GM23338 (cell line): ENCODE results near the gene RAB3B. TPM values are rescaled to one million over a fixed set of nuclear protein-coding genes. Genes with fewer than 3 reads are reported as not detected.

Experiments used
- ATAC-seq: fragments of 200-7000 bp; cut with Tn5 transposase; 3 replicates; pipeline ENCODE4 v1.9.1; 2020
- DNase-seq: peaks from one replicate; pipeline ENCODE4 v3.0.0-alpha.2; 2015; ENCODE audit warnings: low spot score
- H2AFZ ChIP-seq: fragments of 200-600 bp; sonication (generic); 2 replicates; pipeline ENCODE4 v1.8.0; 2016; ENCODE audit warnings: antibody characterized with exemption, mild to moderate bottlenecking, moderate library complexity
- H3F3A ChIP-seq: fragments of 200-600 bp; sonication (generic); replicated peaks from 2 replicates; pipeline ENCODE4 v1.8.0; 2017; ENCODE audit warnings: antibody characterized with exemption, mixed run types, low read depth
- H3K27ac ChIP-seq: fragments of 200-600 bp; sonication (generic); 2 replicates; pipeline ENCODE4 v1.6.1; 2016; ENCODE audit warnings: low read depth
- H3K27me3 ChIP-seq: fragments of 200-600 bp; sonication (generic); 2 replicates; pipeline ENCODE4 v1.8.0; 2016; ENCODE audit warnings: mild to moderate bottlenecking, mixed run types, moderate library complexity; ENCODE audit not compliant: insufficient read depth
- H3K36me3 ChIP-seq: fragments of 200-600 bp; sonication (generic); 2 replicates; pipeline ENCODE4 v1.8.0; 2016; ENCODE audit warnings: mild to moderate bottlenecking; ENCODE audit not compliant: insufficient read depth
- H3K4me1 ChIP-seq: fragments of 200-600 bp; sonication (generic); 2 replicates; pipeline ENCODE4 v1.8.0; 2016; ENCODE audit warnings: mild to moderate bottlenecking, moderate library complexity; ENCODE audit not compliant: insufficient read depth
- H3K4me2 ChIP-seq: fragments of 200-600 bp; sonication (generic); 2 replicates; pipeline ENCODE4 v1.7.1; 2017; ENCODE audit warnings: mixed run types
- H3K4me3 ChIP-seq: fragments of 200-600 bp; sonication (generic); 2 replicates; pipeline ENCODE4 v1.6.1; 2016; ENCODE audit warnings: mixed run types
- H3K79me2 ChIP-seq: fragments of 200-600 bp; sonication (generic); replicated peaks from 2 replicates; pipeline ENCODE4 v1.8.0; 2017; ENCODE audit warnings: mild to moderate bottlenecking; ENCODE audit not compliant: insufficient read depth
- H3K9me2 ChIP-seq: fragments of 200-600 bp; sonication (generic); 2 replicates; pipeline ENCODE4 v1.8.0; 2017; ENCODE audit not compliant: insufficient read depth
- H4K20me1 ChIP-seq: fragments of 200-600 bp; sonication (generic); replicated peaks from 2 replicates; pipeline ENCODE4 v1.8.0; 2017; ENCODE audit warnings: mild to moderate bottlenecking; ENCODE audit not compliant: insufficient read depth
- H3K27ac Mint-ChIP-seq: 2 replicates; pipeline ENCODE4 v1.8.0; 2020; ENCODE audit warnings: inconsistent platforms, mild to moderate bottlenecking, moderate library complexity, mixed read lengths
- H3K27me3 Mint-ChIP-seq: 3 replicates; pipeline ENCODE4 v1.8.0; 2022; ENCODE audit warnings: low read depth, mild to moderate bottlenecking, moderate library complexity, mixed read lengths, inconsistent platforms; ENCODE audit not compliant: insufficient read depth, poor library complexity
- H3K36me3 Mint-ChIP-seq: 3 replicates; pipeline ENCODE4 v1.8.0; 2021; ENCODE audit warnings: low read depth, mild to moderate bottlenecking, inconsistent platforms, moderate library complexity, mixed read lengths
- H3K4me1 Mint-ChIP-seq: 3 replicates; pipeline ENCODE4 v1.8.0; 2020; ENCODE audit warnings: mild to moderate bottlenecking, inconsistent platforms, mixed read lengths
- H3K4me3 Mint-ChIP-seq: 3 replicates; pipeline ENCODE4 v1.8.0; 2021; ENCODE audit warnings: moderate library complexity, mild to moderate bottlenecking, inconsistent platforms, mixed read lengths
- H3K9me3 Mint-ChIP-seq: 3 replicates; pipeline ENCODE4 v1.8.0; 2020; ENCODE audit warnings: moderate library complexity, mild to moderate bottlenecking, inconsistent platforms, mixed read lengths
- CREB1 ChIP-seq: fragments of 250-450 bp; sonication (Bioruptor Pico); IDR thresholded peaks from 2 replicates; pipeline ENCODE4 v1.5.0; 2020; ENCODE audit warnings: low read depth, mild to moderate bottlenecking, moderate library complexity
- CTCF ChIP-seq, 2 experiments: fragments of 200-600 bp in 1 of 2; sonication (generic) in 1 of 2; conservative IDR thresholded peaks; 2 replicates each; pipeline versions ENCODE4 v1.5.1 to v1.6.1; 2016 to 2017; ENCODE audit warnings: antibody characterized with exemption in 2 of 2, low read depth in 2 of 2, mild to moderate bottlenecking in 2 of 2, moderate library complexity in 1 of 2
- ETS1 ChIP-seq: IDR thresholded peaks from 2 replicates; pipeline ENCODE4 v1.6.1; 2016; ENCODE audit warnings: antibody characterized with exemption
- EZH2 ChIP-seq: fragments of 200-600 bp; sonication (generic); IDR thresholded peaks from one replicate; pipeline ENCODE4 v1.8.0; 2017; ENCODE audit warnings: antibody characterized with exemption, mild to moderate bottlenecking, low read depth; ENCODE audit not compliant: unreplicated experiment
- EZH2phosphoT487 ChIP-seq: fragments of 200-600 bp; sonication (generic); IDR thresholded peaks from one replicate; pipeline ENCODE4 v1.8.1; 2018; ENCODE audit warnings: antibody characterized with exemption; ENCODE audit not compliant: unreplicated experiment
- JUNB ChIP-seq: IDR thresholded peaks from one replicate; pipeline ENCODE4 v1.6.1; 2016; ENCODE audit warnings: antibody characterized with exemption; ENCODE audit not compliant: unreplicated experiment
- NANOG ChIP-seq: IDR thresholded peaks from 2 replicates; pipeline ENCODE4 v1.6.1; 2016; ENCODE audit warnings: antibody characterized with exemption, borderline replicate concordance
- POLR2AphosphoS5 ChIP-seq: IDR thresholded peaks from 2 replicates; pipeline ENCODE4 v1.6.1; 2016; ENCODE audit warnings: antibody characterized with exemption, low read depth
- REST ChIP-seq: IDR thresholded peaks from one replicate; pipeline ENCODE4 v1.6.1; 2018; ENCODE audit warnings: antibody characterized with exemption; ENCODE audit not compliant: unreplicated experiment
- STAT1 ChIP-seq: IDR thresholded peaks from one replicate; pipeline ENCODE4 v1.6.1; 2016; ENCODE audit warnings: antibody characterized with exemption; ENCODE audit not compliant: unreplicated experiment
- ZNF114 ChIP-seq: fragments of 250-450 bp; sonication (Bioruptor Pico); IDR thresholded peaks from 2 replicates; pipeline ENCODE4 v1.5.0; 2020; ENCODE audit warnings: mild to moderate bottlenecking, moderate library complexity
- ZNF331 ChIP-seq: fragments of 250-450 bp; sonication (Bioruptor Pico); IDR thresholded peaks from 2 replicates; pipeline ENCODE4 v1.5.0; 2020; ENCODE audit warnings: low read depth, mild to moderate bottlenecking, moderate library complexity
- polyA plus RNA-seq: library from polyadenylated mRNA; unstranded; fragments of >200 nt; fragmentation: Nextera tagmentation; extraction: Ambion mirVana; gene quantifications from 2 replicates; pipeline ENCODE4 v1.2.1, GENCODE V29; 2016
- total RNA-seq: library from RNA; depleted of rRNA; stranded (reverse); fragments of >200 nt; shearing (Covaris generic); gene quantifications from 2 replicates; pipeline ENCODE4 v1.2.3, GENCODE V29; 2014
- TF ChIP-seq, protein P1 (sequence below): fragments of 250-450 bp; sonication (Bioruptor Pico); IDR thresholded peaks from 2 replicates; pipeline ENCODE4 v1.5.0; 2020; ENCODE audit warnings: mild to moderate bottlenecking, moderate library complexity

The RAB3B gene
- total and polyA plus RNA-seq, 2 experiments from 2014 or later, result 18.3 to 37.9 TPM

GRCh38 chr1:52028328-52028727 is 37.8 kb upstream of the RAB3B start:
- no peak overlapping the region for H2AFZ ChIP-seq
- Mint-ChIP-seq H3K27ac (no peak overlapping the region), H3K27me3 (peaks cover 3% of the 10 kb centered on the region), H3K9me3 (no peaks in the 10 kb centered on the region), H3K4me1 (peaks cover 13% of the 10 kb centered on the region), H3K4me3 (no peak overlapping the region), H3K36me3 (peaks cover 49% of the 10 kb centered on the region)
- no peaks in the 10 kb centered on the region for H3K9me2 ChIP-seq
- peaks cover 14% of the 10 kb centered on the region for H4K20me1 ChIP-seq
- H3K27ac ChIP-seq, result no peak overlapping the region
- no peak for TF ChIP-seq EZH2phosphoT487
- no peak for TF ChIP-seq ETS1
- TF ChIP-seq ZNF114 (CRISPR knock-in tag), result no peak
- TF ChIP-seq, protein P1, sequence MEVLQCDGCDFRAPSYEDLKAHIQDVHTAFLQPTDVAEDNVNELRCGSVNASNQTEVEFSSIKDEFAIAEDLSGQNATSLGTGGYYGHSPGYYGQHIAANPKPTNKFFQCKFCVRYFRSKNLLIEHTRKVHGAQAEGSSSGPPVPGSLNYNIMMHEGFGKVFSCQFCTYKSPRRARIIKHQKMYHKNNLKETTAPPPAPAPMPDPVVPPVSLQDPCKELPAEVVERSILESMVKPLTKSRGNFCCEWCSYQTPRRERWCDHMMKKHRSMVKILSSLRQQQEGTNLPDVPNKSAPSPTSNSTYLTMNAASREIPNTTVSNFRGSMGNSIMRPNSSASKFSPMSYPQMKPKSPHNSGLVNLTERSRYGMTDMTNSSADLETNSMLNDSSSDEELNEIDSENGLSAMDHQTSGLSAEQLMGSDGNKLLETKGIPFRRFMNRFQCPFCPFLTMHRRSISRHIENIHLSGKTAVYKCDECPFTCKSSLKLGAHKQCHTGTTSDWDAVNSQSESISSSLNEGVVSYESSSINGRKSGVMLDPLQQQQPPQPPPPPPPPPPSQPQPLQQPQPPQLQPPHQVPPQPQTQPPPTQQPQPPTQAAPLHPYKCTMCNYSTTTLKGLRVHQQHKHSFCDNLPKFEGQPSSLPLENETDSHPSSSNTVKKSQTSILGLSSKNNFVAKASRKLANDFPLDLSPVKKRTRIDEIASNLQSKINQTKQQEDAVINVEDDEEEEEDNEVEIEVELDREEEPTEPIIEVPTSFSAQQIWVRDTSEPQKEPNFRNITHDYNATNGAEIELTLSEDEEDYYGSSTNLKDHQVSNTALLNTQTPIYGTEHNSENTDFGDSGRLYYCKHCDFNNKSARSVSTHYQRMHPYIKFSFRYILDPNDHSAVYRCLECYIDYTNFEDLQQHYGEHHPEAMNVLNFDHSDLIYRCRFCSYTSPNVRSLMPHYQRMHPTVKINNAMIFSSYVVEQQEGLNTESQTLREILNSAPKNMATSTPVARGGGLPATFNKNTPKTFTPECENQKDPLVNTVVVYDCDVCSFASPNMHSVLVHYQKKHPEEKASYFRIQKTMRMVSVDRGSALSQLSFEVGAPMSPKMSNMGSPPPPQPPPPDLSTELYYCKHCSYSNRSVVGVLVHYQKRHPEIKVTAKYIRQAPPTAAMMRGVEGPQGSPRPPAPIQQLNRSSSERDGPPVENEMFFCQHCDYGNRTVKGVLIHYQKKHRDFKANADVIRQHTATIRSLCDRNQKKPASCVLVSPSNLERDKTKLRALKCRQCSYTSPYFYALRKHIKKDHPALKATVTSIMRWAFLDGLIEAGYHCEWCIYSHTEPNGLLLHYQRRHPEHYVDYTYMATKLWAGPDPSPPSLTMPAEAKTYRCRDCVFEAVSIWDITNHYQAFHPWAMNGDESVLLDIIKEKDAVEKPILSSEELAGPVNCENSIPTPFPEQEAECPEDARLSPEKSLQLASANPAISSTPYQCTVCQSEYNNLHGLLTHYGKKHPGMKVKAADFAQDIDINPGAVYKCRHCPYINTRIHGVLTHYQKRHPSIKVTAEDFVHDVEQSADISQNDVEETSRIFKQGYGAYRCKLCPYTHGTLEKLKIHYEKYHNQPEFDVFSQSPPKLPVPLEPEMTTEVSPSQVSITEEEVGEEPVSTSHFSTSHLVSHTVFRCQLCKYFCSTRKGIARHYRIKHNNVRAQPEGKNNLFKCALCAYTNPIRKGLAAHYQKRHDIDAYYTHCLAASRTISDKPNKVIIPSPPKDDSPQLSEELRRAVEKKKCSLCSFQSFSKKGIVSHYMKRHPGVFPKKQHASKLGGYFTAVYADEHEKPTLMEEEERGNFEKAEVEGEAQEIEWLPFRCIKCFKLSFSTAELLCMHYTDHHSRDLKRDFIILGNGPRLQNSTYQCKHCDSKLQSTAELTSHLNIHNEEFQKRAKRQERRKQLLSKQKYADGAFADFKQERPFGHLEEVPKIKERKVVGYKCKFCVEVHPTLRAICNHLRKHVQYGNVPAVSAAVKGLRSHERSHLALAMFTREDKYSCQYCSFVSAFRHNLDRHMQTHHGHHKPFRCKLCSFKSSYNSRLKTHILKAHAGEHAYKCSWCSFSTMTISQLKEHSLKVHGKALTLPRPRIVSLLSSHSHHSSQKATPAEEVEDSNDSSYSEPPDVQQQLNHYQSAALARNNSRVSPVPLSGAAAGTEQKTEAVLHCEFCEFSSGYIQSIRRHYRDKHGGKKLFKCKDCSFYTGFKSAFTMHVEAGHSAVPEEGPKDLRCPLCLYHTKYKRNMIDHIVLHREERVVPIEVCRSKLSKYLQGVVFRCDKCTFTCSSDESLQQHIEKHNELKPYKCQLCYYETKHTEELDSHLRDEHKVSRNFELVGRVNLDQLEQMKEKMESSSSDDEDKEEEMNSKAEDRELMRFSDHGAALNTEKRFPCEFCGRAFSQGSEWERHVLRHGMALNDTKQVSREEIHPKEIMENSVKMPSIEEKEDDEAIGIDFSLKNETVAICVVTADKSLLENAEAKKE (CRISPR knock-in tag), result no peak
- TF ChIP-seq POLR2AphosphoS5, result no peak
- TF ChIP-seq ZNF331 (CRISPR knock-in tag), result no peak
- no peak for TF ChIP-seq CTCF (conservative IDR thresholded peaks at IDR 0.05; ENCODE audit: low read depth in 2 of 2)
- no peak for TF ChIP-seq JUNB
- no peak for TF ChIP-seq REST
- no peak for TF ChIP-seq STAT1
- no peak for TF ChIP-seq CREB1
- no peak for TF ChIP-seq EZH2
- no peak for TF ChIP-seq NANOG
- H3F3A ChIP-seq, result no peaks in the 10 kb centered on the region; the same call in none of the 2 replicates
- no peak for ATAC-seq
- peaks cover 30% of the 10 kb centered on the region for H3K79me2 ChIP-seq
- H3K4me3 ChIP-seq, result no peak overlapping the region
- peaks cover 18% of the 10 kb centered on the region for H3K36me3 ChIP-seq
- peaks cover 15% of the 10 kb centered on the region for H3K4me1 ChIP-seq
- no peak overlapping the region for H3K4me2 ChIP-seq
- no peak for DNase-seq
- H3K27me3 ChIP-seq, result no peaks in the 10 kb centered on the region
